Measurements from ENCODE around the gene CXCR6. TPM values are rescaled to one million over a fixed set of nuclear protein-coding genes. Genes with fewer than 3 reads are reported as not detected.

The CXCR6 gene
- total and polyA plus RNA-seq, 2 of the 8 experiments (the other 6 are each of a cell fraction or from before 2014, with no cell fraction given) = not detected

DNA sequence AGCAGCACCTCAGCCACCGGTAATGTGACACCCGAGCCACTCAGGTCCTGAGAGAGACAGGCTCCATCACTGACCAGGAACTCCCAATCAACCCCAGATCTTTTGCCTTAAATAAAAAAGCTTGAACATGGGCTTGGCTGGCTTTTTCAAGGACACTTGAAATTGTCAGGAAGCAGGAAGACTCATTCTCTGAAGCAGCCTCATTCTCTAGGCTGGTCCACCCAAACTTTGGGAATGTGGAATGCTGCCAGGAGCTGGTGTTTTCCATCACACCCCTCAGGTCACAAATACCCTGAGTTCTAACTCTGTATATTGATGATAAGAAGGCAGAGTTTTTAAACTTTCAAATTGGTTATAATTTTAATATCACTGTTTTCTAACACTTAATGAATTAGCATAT lies 17.0 kb downstream of the CXCR6 start:
- Histone ChIP-seq H4K91ac (replicated peaks; ENCODE audit: insufficient read length, low read length) (no peak overlapping the region), H2BK20ac (ENCODE audit: low read length) (no peak overlapping the region), H3K23me2 (ENCODE audit: low read depth, low read length) (no peaks in the 10 kb centered on the region), H3K23ac (ENCODE audit: insufficient read length) (no peak overlapping the region), H3K79me1 (ENCODE audit: low read depth, low read length) (no peaks in the 10 kb centered on the region), H2BK15ac (ENCODE audit: low read length) (no peak overlapping the region), H3K36me3 (ENCODE audit: control insufficient read depth in 2 of 4, insufficient read depth in 4 of 4, low read length in 3 of 4) (peaks cover 14 to 87% (median 58%) of the 10 kb centered on the region in 4 experiments), H3K4me3 (ENCODE audit: extremely low read depth in 1 of 4, insufficient read depth in 2 of 4, low read depth in 3 of 4, low read length in 4 of 4) (no peak overlapping the region), H2AFZ (ENCODE audit: low read length) (no peak overlapping the region), H2AK5ac (ENCODE audit: low read depth, low read length) (no peak overlapping the region), H3K27ac (ENCODE audit: low read depth, low read length) (no peak overlapping the region), H3K4ac (replicated peaks; ENCODE audit: insufficient read length, low read depth, low read length) (no peak overlapping the region), H3K14ac (ENCODE audit: insufficient read length) (no peak overlapping the region), H3K4me1 (replicated peaks in 1 of 4; ENCODE audit: control insufficient read depth in 3 of 4, insufficient read depth in 4 of 4, low read length in 3 of 4) (no peaks in the 10 kb centered on the region), H3K56ac (replicated peaks; ENCODE audit: insufficient read length, low read depth, low read length) (no peak overlapping the region), H3K27me3 (replicated peaks in 1 of 4; ENCODE audit: control insufficient read depth in 3 of 4, extremely low read depth in 1 of 4, insufficient read depth in 3 of 4, low read length in 3 of 4) (no peaks in the 10 kb centered on the region), H3K9ac (replicated peaks in 1 of 4; ENCODE audit: extremely low read depth in 1 of 4, low read depth in 3 of 4, low read length in 3 of 4) (no peak overlapping the region), H3K9me3 (ENCODE audit: insufficient read depth in 2 of 2, low read depth in 1 of 2, low read length in 1 of 2) (no peaks in the 10 kb centered on the region), H3K18ac (ENCODE audit: extremely low read depth, low read length) (no peak overlapping the region), H4K8ac (ENCODE audit: extremely low read depth, insufficient read depth, low read length) (no peak overlapping the region), H2BK120ac (replicated peaks; ENCODE audit: low read depth, low read length) (no peak overlapping the region), H3K79me2 (ENCODE audit: control insufficient read depth in 1 of 2, insufficient read depth in 2 of 2, low read length in 2 of 2) (no peaks in the 10 kb centered on the region), H2BK5ac (ENCODE audit: low read depth, low read length) (no peak overlapping the region), H2BK12ac (ENCODE audit: low read depth, low read length) (no peak overlapping the region), H4K20me1 (replicated peaks in 1 of 2; ENCODE audit: control insufficient read depth in 1 of 2, insufficient read depth in 2 of 2, low read length in 2 of 2) (peaks cover 4 to 6% of the 10 kb centered on the region in 2 experiments), H4K5ac (ENCODE audit: insufficient read length, low read depth, low read length) (no peak overlapping the region), H3K4me2 (ENCODE audit: insufficient read depth in 1 of 2, low read depth in 2 of 2, low read length in 2 of 2) (no peak overlapping the region)
- FAIRE-seq (no peak), DNase-seq (ENCODE audit: low read depth in 1 of 2, low spot score in 2 of 2) (no peak)
- 93% methylated on average over 2 of the region's 2 CpGs; no CpG with 5 or more reads in 1 of the 2 experiments for WGBS, 2 experiments (ENCODE audit: extremely low coverage in 1 of 2, insufficient coverage in 1 of 2, insufficient read length in 1 of 2, insufficient replicate concordance in 2 of 2, low coverage in 1 of 2, low lambda C conversion rate in 2 of 2, missing lambda C conversion rate in 1 of 2)
- ChIA-PET POLR2A (ENCODE audit: partially characterized antibody) (interaction anchor here (0.6 kb wide), 1 partner anchor 34 kb away, joined by 4 read pairs; no protein-coding TSS in a partner anchor), CTCF (ENCODE audit: partially characterized antibody) (interaction anchor here (0.7 to 3.6 kb wide), 3 partner anchors 118 to 467 kb away, joined by 3 to 19 read pairs (median 4); no protein-coding TSS in a partner anchor)
- no peak for TF ChIP-seq BRCA1 (IDR thresholded peaks at IDR 0.05; ENCODE audit: low read depth, low read length)
